Measurements from ENCODE around the gene AMOT. TPM values are rescaled to one million over a fixed set of nuclear protein-coding genes. Genes with fewer than 3 reads are reported as not detected.

The AMOT gene
- total and polyA plus RNA-seq, 11 donors: 0.61 to 10.5 (median 6.0) TPM

GRCh38 chrX:112819813-112820212 is 20.8 kb downstream of the AMOT start:
- no peak for TF ChIP-seq CTCF (IDR thresholded peaks at IDR 0.05)
- Histone ChIP-seq H3K9me3 (no peaks in the 10 kb centered on the region), H3K27me3 (peaks cover 0 to 28% (median 0%) of the 10 kb centered on the region in 9 donors), H3K36me3 (peaks cover 0 to 5% (median 0%) of the 10 kb centered on the region in 9 donors), H3K4me1 (peaks cover 0 to 9% (median 0%) of the 10 kb centered on the region in 12 donors), H3K27ac (no peak overlapping the region), H3K4me3 (no peak overlapping the region)
- WGBS, 4 donors: 78 to 91% (median 81%) methylated on average over 1 of the region's 1 CpG
- DNase-seq (no peak), ATAC-seq (no peak)
- intact Hi-C loops (cut with DNase I): no loop called here

GRCh38 chrX:112819008-112819640 is 21.5 kb downstream of the AMOT start:
- WGBS, 4 donors: 61 to 66% (median 61%) methylated on average over 2 of the region's 2 CpGs
- peak in 2 of 4 donors; percentile 58 to 62 for ATAC-seq
- TF ChIP-seq POLR2A (IDR thresholded peaks at IDR 0.05) (no peak), CTCF (IDR thresholded peaks at IDR 0.05) (no peak)
- H3K27ac ChIP-seq: no peak overlapping the region
- intact Hi-C loops (cut with DNase I): no loop called here
- no peaks in the 10 kb centered on the region for H3K9me3 ChIP-seq
- DNase-seq: no peak
- H3K4me3 ChIP-seq: peak overlapping the region in 4 of 12 donors; percentile 16 to 28 (median 19)
- peaks cover 0 to 9% (median 0%) of the 10 kb centered on the region in 12 donors for H3K4me1 ChIP-seq
- H3K27me3 ChIP-seq: peaks cover 0 to 28% (median 0%) of the 10 kb centered on the region in 9 donors
- H3K36me3 ChIP-seq: peaks cover 0 to 6% (median 0%) of the 10 kb centered on the region in 9 donors

GRCh38 chrX:112818114-112819007 is 22.3 kb downstream of the AMOT start:
- Histone ChIP-seq H3K27me3 (peaks cover 0 to 23% (median 0%) of the 10 kb centered on the region in 9 donors), H3K9me3 (no peaks in the 10 kb centered on the region), H3K36me3 (peaks cover 0 to 6% (median 0%) of the 10 kb centered on the region in 9 donors), H3K27ac (peak overlapping the region in 1 of 12 donors; percentile 9), H3K4me1 (peaks cover 0 to 9% (median 0%) of the 10 kb centered on the region in 12 donors), H3K4me3 (peak overlapping the region in 3 of 12 donors; percentile 16 to 28 (median 21))
- intact Hi-C loops (cut with DNase I): no loop called here
- 56 to 75% (median 65%) methylated on average over 11 of the region's 11 CpGs for WGBS, 4 donors
- DNase-seq: peak in 2 of 5 donors; percentile 8 to 52
- ATAC-seq: peak in 2 of 4 donors; percentile 49 to 66
- TF ChIP-seq CTCF (IDR thresholded peaks at IDR 0.05): no peak
- no peak for TF ChIP-seq POLR2A (IDR thresholded peaks at IDR 0.05)

GRCh38 chrX:112816908-112817307 is 23.7 kb downstream of the AMOT start:
- Histone ChIP-seq H3K9me3 (no peaks in the 10 kb centered on the region), H3K27ac (no peak overlapping the region), H3K36me3 (peaks cover 0 to 6% (median 0%) of the 10 kb centered on the region in 9 donors), H3K27me3 (peaks cover 0 to 21% (median 0%) of the 10 kb centered on the region in 9 donors), H3K4me3 (no peak overlapping the region), H3K4me1 (peaks cover 0 to 9% (median 0%) of the 10 kb centered on the region in 12 donors)
- no peak for ATAC-seq
- DNase-seq: no peak
- intact Hi-C loops (cut with DNase I): no loop called here
- TF ChIP-seq CTCF (IDR thresholded peaks at IDR 0.05) (no peak), POLR2A (IDR thresholded peaks at IDR 0.05) (no peak)
- 75 to 91% (median 87%) methylated on average over 2 of the region's 2 CpGs for WGBS, 4 donors
